ENCODE results near the gene ADAM30. TPM values are rescaled to one million over a fixed set of nuclear protein-coding genes. Genes with fewer than 3 reads are reported as not detected.

ADAM30 gene
- total RNA-seq, 1 experiment from 2014 or later: not detected

- no peaks in the 10 kb centered on the region for H3K9me3 ChIP-seq (ENCODE audit: control insufficient read depth, insufficient read depth, low read depth, low read length)
- intact Hi-C loops (cut with micrococcal nuclease; ENCODE audit: unreplicated experiment) (no loop called here), in situ Hi-C loops (cut with HindIII; ENCODE audit: low pct_unique_long_range_greater_than_20kb, low sequenced_read_pairs) (no loop called here)
- H3K27me3 ChIP-seq (ENCODE audit: control insufficient read depth, insufficient read depth, low read length): no peaks in the 10 kb centered on the region
- POLR2A ChIA-PET: no interaction called here
- H3K4me3 ChIP-seq (ENCODE audit: low read depth in 2 of 2, low read length in 2 of 2): no peak overlapping the region
- DNase-seq (ENCODE audit: low read depth, low spot score) (no peak), ATAC-seq (no peak)
- H3K4me1 ChIP-seq (ENCODE audit: control insufficient read depth, insufficient read depth, low read length): no peaks in the 10 kb centered on the region
- no TSS peak for BruUV-seq (replicated peaks)
- H3K36me3 ChIP-seq (ENCODE audit: control insufficient read depth, insufficient read depth, low read length): peaks cover 46% of the 10 kb centered on the region
- CTCF ChIA-PET: no interaction called here
- TF ChIP-seq REST (IDR thresholded peaks at IDR 0.05; ENCODE audit: insufficient read depth in 1 of 2, low read depth in 2 of 2, low read length in 1 of 2): no peak
- TF ChIP-seq CTCF (IDR thresholded peaks at IDR 0.05): no peak
- TF ChIP-seq SIN3A (IDR thresholded peaks at IDR 0.05; ENCODE audit: borderline replicate concordance, insufficient read depth, low read depth, low read length): no peak
- no peak for TF ChIP-seq TCF7L2 (IDR thresholded peaks at IDR 0.05; ENCODE audit: low read depth, low read length)
- no peak overlapping the region for H3K27ac ChIP-seq (ENCODE audit: low read length)
These were observed 19.2 kb upstream of the ADAM30 start for GRCh38 chr1:119915517-119915916.

DNA sequence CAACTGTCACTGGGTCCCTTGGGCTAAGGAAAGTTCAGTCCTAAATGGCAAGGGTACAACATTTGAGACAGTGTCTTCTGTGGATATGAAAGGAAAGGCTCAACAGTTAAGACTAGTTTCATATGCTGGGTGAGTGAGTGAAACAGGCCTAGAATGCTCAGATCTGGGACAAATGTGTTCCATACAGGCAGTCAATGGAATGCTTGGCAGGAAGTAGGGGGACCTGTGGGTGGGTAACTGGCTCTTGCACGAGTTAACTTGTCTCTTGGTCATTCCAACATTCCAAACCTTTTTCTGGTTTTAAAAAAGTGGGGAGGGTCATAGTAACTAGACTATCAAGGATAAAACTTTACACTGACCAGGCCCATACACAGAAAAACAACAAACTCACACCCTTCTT, 17.8 kb upstream of the ADAM30 start:
- POLR2A ChIA-PET: no interaction called here
- Histone ChIP-seq H3K27ac (ENCODE audit: low read length) (no peak overlapping the region), H3K9me3 (ENCODE audit: control insufficient read depth, insufficient read depth, low read depth, low read length) (no peaks in the 10 kb centered on the region), H3K27me3 (ENCODE audit: control insufficient read depth, insufficient read depth, low read length) (no peaks in the 10 kb centered on the region), H3K4me1 (ENCODE audit: control insufficient read depth, insufficient read depth, low read length) (no peaks in the 10 kb centered on the region), H3K36me3 (ENCODE audit: control insufficient read depth, insufficient read depth, low read length) (peaks cover 36% of the 10 kb centered on the region), H3K4me3 (ENCODE audit: low read depth in 2 of 2, low read length in 2 of 2) (no peak overlapping the region)
- intact Hi-C loops (cut with micrococcal nuclease; ENCODE audit: unreplicated experiment) (no loop called here), in situ Hi-C loops (cut with HindIII; ENCODE audit: low pct_unique_long_range_greater_than_20kb, low sequenced_read_pairs) (no loop called here)
- TF ChIP-seq TCF7L2 (IDR thresholded peaks at IDR 0.05; ENCODE audit: low read depth, low read length) (no peak), POLR2AphosphoS5 (IDR thresholded peaks at IDR 0.05; ENCODE audit: low read depth, low read length) (no peak), SIN3A (IDR thresholded peaks at IDR 0.05; ENCODE audit: borderline replicate concordance, insufficient read depth, low read depth, low read length) (no peak)
- CTCF ChIA-PET: no interaction called here
- ATAC-seq: no peak
- DNase-seq (ENCODE audit: low read depth, low spot score): no peak
- no TSS peak for BruUV-seq (replicated peaks)

DNA sequence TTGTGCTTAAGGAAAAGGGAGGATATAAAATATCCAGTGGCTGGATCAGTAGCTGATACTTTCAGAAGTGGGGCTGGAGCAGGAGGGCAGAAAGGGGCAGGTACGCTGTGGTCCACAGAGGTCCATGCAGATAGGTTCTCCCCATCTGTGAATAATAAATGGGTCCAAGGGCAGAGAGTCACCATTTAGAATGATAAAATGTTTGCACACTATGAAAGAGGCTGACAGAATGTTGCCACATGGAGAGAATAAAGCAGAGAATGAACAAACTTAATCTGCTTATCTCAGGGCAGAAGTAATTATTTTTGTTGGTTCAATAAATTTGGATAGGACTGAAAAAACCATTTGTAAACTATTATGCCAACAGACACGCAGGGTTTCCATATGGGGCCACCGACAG, 16.6 kb upstream of the ADAM30 start:
- TF ChIP-seq REST (IDR thresholded peaks at IDR 0.05; ENCODE audit: insufficient read depth in 1 of 2, low read depth in 2 of 2, low read length in 1 of 2) (no peak), CTCF (IDR thresholded peaks at IDR 0.05) (no peak), POLR2AphosphoS5 (IDR thresholded peaks at IDR 0.05; ENCODE audit: low read depth, low read length) (no peak), SIN3A (IDR thresholded peaks at IDR 0.05; ENCODE audit: borderline replicate concordance, insufficient read depth, low read depth, low read length) (no peak)
- DNase-seq (ENCODE audit: low read depth, low spot score): no peak
- no peak overlapping the region for H3K27ac ChIP-seq (ENCODE audit: low read length)
- no peak for ATAC-seq
- ChIA-PET CTCF (no interaction called here), POLR2A (no interaction called here)
- H3K4me3 ChIP-seq (ENCODE audit: low read depth in 2 of 2, low read length in 2 of 2): no peak overlapping the region
- no peaks in the 10 kb centered on the region for H3K4me1 ChIP-seq (ENCODE audit: control insufficient read depth, insufficient read depth, low read length)
- peaks cover 29% of the 10 kb centered on the region for H3K36me3 ChIP-seq (ENCODE audit: control insufficient read depth, insufficient read depth, low read length)
- intact Hi-C loops (cut with micrococcal nuclease; ENCODE audit: unreplicated experiment): no loop called here
- H3K27me3 ChIP-seq (ENCODE audit: control insufficient read depth, insufficient read depth, low read length): no peaks in the 10 kb centered on the region
- in situ Hi-C loops (cut with HindIII; ENCODE audit: low pct_unique_long_range_greater_than_20kb, low sequenced_read_pairs): no loop called here
- no TSS peak for BruUV-seq (replicated peaks)
- H3K9me3 ChIP-seq (ENCODE audit: control insufficient read depth, insufficient read depth, low read depth, low read length): no peaks in the 10 kb centered on the region
